Gastroesophageal sphincter (tissue), 3 donors: ENCODE data around the gene MYMX.

ENCODE experiments used
- EP300 ChIP-seq: sonication (generic); formaldehyde crosslinking; IDR thresholded peaks from one replicate; pipeline ENCODE4 v1.6.1; 2017; ENCODE audit warnings: antibody characterized with exemption, mild to moderate bottlenecking
- POLR2A ChIP-seq, 2 donors: fragments of 450-650 bp; IDR thresholded peaks; one replicate each; pipeline ENCODE4 v1.6.1; 2017; ENCODE audit warnings: antibody characterized with exemption in 2 of 2, mild to moderate bottlenecking in 2 of 2, moderate library complexity in 1 of 2
- POLR2AphosphoS5 ChIP-seq: sonication (generic); formaldehyde crosslinking; IDR thresholded peaks from one replicate; pipeline ENCODE4 v1.6.1; 2017; ENCODE audit warnings: antibody characterized with exemption
- TF ChIP-seq, protein P1 (sequence below), 4 experiments: fragments of 200-600 bp in 2 of 4; fragments of 450-650 bp in 2 of 4; sonication (generic) in 1 of 4; IDR thresholded peaks; one replicate each; pipeline ENCODE4 v1.5.1; 2017 to 2019; ENCODE audit warnings: antibody characterized with exemption in 4 of 4, mild to moderate bottlenecking in 2 of 4, moderate library complexity in 2 of 4

DNA sequence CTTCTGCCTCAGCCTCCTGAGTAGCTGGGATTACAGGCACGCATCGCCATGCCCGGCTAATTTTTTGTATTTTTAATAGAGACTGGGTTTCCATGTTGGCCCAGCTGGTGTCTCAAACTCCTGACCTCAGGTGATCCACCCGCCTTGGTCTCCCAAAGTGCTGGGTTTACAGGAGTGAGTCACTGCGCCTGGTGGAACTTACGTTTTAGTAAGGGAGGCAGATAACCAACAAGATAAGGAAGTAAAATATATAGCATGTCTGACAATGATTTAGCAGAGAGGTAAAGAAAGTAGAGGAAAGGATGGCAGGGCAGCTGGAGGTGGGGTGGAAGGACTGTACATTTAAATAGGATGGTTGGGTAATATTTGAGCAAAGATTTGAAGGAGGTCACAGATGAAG is 12.8 kb upstream of the MYMX start:
- TF ChIP-seq, protein P1, sequence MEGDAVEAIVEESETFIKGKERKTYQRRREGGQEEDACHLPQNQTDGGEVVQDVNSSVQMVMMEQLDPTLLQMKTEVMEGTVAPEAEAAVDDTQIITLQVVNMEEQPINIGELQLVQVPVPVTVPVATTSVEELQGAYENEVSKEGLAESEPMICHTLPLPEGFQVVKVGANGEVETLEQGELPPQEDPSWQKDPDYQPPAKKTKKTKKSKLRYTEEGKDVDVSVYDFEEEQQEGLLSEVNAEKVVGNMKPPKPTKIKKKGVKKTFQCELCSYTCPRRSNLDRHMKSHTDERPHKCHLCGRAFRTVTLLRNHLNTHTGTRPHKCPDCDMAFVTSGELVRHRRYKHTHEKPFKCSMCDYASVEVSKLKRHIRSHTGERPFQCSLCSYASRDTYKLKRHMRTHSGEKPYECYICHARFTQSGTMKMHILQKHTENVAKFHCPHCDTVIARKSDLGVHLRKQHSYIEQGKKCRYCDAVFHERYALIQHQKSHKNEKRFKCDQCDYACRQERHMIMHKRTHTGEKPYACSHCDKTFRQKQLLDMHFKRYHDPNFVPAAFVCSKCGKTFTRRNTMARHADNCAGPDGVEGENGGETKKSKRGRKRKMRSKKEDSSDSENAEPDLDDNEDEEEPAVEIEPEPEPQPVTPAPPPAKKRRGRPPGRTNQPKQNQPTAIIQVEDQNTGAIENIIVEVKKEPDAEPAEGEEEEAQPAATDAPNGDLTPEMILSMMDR (IDR thresholded peaks at IDR 0.05), result no peak
- TF ChIP-seq POLR2AphosphoS5, result no peak
- TF ChIP-seq EP300, result no peak
- TF ChIP-seq POLR2A (IDR thresholded peaks at IDR 0.05), result no peak
